CD4-positive, alpha-beta memory T cell (primary cell): ENCODE measurements around the gene RPS3. TPM values are rescaled to one million over a fixed set of nuclear protein-coding genes. Genes with fewer than 3 reads are reported as not detected.

Experiments
- CTCF ChIA-PET: fragments of 350-600 bp; sonication (Branson Sonifier 250); formaldehyde crosslinking; loops from one replicate; lab custom pipeline; 2021; ENCODE audit warnings: inconsistent platforms; ENCODE audit not compliant: partially characterized antibody; lab: Charles Lee
- POLR2A ChIA-PET: fragments of 350-600 bp; sonication (Branson Sonifier 250); formaldehyde crosslinking; loops from one replicate; lab custom pipeline; 2021; ENCODE audit not compliant: partially characterized antibody; lab: Charles Lee
- DNase-seq, 5 donors: peaks; one replicate each; pipeline versions ENCODE4 v3.0.0 to v3.0.0-alpha.2; 2020 to 2022; ENCODE audit warnings: mixed read lengths in 1 of 5
- H3K27ac ChIP-seq: one replicate; pipeline ENCODE4 v1.7.0; 2013; ENCODE audit warnings: low read depth, low read length
- H3K27me3 ChIP-seq: 2 replicates; pipeline ENCODE4 v1.7.0; 2013; ENCODE audit warnings: mild to moderate bottlenecking, low read length, moderate library complexity; ENCODE audit not compliant: insufficient read depth
- H3K36me3 ChIP-seq: 2 replicates; pipeline ENCODE4 v1.7.0; 2013; ENCODE audit warnings: mild to moderate bottlenecking, low read length, moderate library complexity; ENCODE audit not compliant: insufficient read depth
- H3K4me1 ChIP-seq: 2 replicates; pipeline ENCODE4 v1.7.0; 2013; ENCODE audit warnings: mild to moderate bottlenecking, low read length, moderate library complexity; ENCODE audit not compliant: insufficient read depth
- H3K4me3 ChIP-seq, 2 donors: one replicate each; pipeline ENCODE4 v1.7.0; 2013; ENCODE audit warnings: low read length in 2 of 2, mild to moderate bottlenecking in 1 of 2
- H3K9me3 ChIP-seq, 2 donors: one replicate each; pipeline ENCODE4 v1.7.0; 2013; ENCODE audit warnings: low read length in 2 of 2, control low read depth in 1 of 2; ENCODE audit not compliant: control insufficient read depth in 1 of 2
- H3K27ac Mint-ChIP-seq, 7 donors: one replicate each; pipeline ENCODE4 v1.8.0; 2020 to 2021; ENCODE audit warnings: mixed read lengths in 7 of 7, mild to moderate bottlenecking in 6 of 7, inconsistent platforms in 3 of 7, moderate library complexity in 3 of 7
- H3K27me3 Mint-ChIP-seq, 2 donors: one replicate each; pipeline ENCODE4 v1.8.0; 2020 to 2021; ENCODE audit warnings: mixed read lengths in 2 of 2
- H3K36me3 Mint-ChIP-seq, 2 donors: one replicate each; pipeline ENCODE4 v1.8.0; 2020 to 2021; ENCODE audit warnings: mixed read lengths in 2 of 2, inconsistent platforms in 1 of 2, mild to moderate bottlenecking in 1 of 2
- H3K4me1 Mint-ChIP-seq, 4 donors: one replicate each; pipeline ENCODE4 v1.8.0; 2020 to 2021; ENCODE audit warnings: mixed read lengths in 4 of 4, mild to moderate bottlenecking in 1 of 4
- H3K4me3 Mint-ChIP-seq, 8 donors: one replicate each; pipeline ENCODE4 v1.8.0; 2020 to 2021; ENCODE audit warnings: mixed read lengths in 8 of 8, mild to moderate bottlenecking in 7 of 8, moderate library complexity in 6 of 8, inconsistent platforms in 3 of 8
- H3K9me3 Mint-ChIP-seq, 8 donors: one replicate each; pipeline ENCODE4 v1.8.0; 2020 to 2021; ENCODE audit warnings: mixed read lengths in 8 of 8, mild to moderate bottlenecking in 5 of 8, inconsistent platforms in 3 of 8, moderate library complexity in 1 of 8
- intact Hi-C: fragments of 100-400 bp; cut with micrococcal nuclease; formaldehyde crosslinking; loops from one replicate; pipeline ENCODE4 v1.15.1; 2023
- polyA plus RNA-seq, 2 donors: library from polyadenylated mRNA; unstranded; fragments of 300-500 nt; fragmentation: Illumina TruSeq; gene quantifications; one replicate each; pipeline ENCODE4 v1.2.3, GENCODE V29; 2021
- total RNA-seq, 2 experiments: library from RNA; stranded (reverse); gene quantifications; one replicate each; pipeline ENCODE4 v1.2.3, GENCODE V29; 2021

Gene RPS3
- total RNA-seq (1,000 to 10,000 TPM; 4,846 to 5,053 TPM), polyA plus RNA-seq (1,000 to 10,000 TPM; 5,445 to 5,812 TPM)

GRCh38 chr11:75399344-75400145 is at the start of gene RPS3:
RPS3 (plus strand) TSS chr11:75399518; CDS start chr11:75399548, 30 bp downstream.
- intact Hi-C loops, result loop anchor here (1.0 kb wide), 4 partner anchors 11 to 450 kb away; partner anchors contain the start of genes SPCS2 and XRRA1
- peak within 1 kb of the TSS; percentile 71 to 93 for H3K4me3 ChIP-seq

GRCh38 chr11:75349521-75350116 is 49.7 kb upstream of the RPS3 start:
- H3K36me3 Mint-ChIP-seq, result peaks cover 0 to 12% of the 10 kb centered on the region in 2 donors
- ChIA-PET CTCF (interaction anchor here (1.6 to 6.6 kb wide), 5 partner anchors 9 to 70 kb away, joined by 4 to 43 read pairs (median 13); no protein-coding TSS in a partner anchor), POLR2A (interaction anchor here (1.6 to 5.0 kb wide), 4 partner anchors 10 to 74 kb away, joined by 5 to 113 read pairs (median 45); no protein-coding TSS in a partner anchor)
- peak overlapping the region; percentile 37 to 98 (median 92) for H3K27ac Mint-ChIP-seq
- peaks cover 72% of the 10 kb centered on the region for H3K4me1 ChIP-seq
- no peaks in the 10 kb centered on the region for H3K27me3 ChIP-seq
- H3K27ac ChIP-seq, result peak overlapping the region; percentile 75
- H3K9me3 Mint-ChIP-seq, result no peaks in the 10 kb centered on the region
- intact Hi-C loops, result loop anchor here (2.0 kb wide), 1 partner anchor 21 kb away; no protein-coding TSS in a partner anchor
- no peaks in the 10 kb centered on the region for H3K9me3 ChIP-seq
- peak overlapping the region in 6 of 8 donors; percentile 63 to 87 (median 76) for H3K4me3 Mint-ChIP-seq
- H3K4me3 ChIP-seq, result no peak overlapping the region
- peak in 1 of 5 donors; percentile 38 for DNase-seq
- peaks cover 46 to 90% (median 71%) of the 10 kb centered on the region in 4 donors for H3K4me1 Mint-ChIP-seq
- no peaks in the 10 kb centered on the region for H3K36me3 ChIP-seq
- no peaks in the 10 kb centered on the region for H3K27me3 Mint-ChIP-seq

More at GRCh38 chr11:75399344-75400145, at the start of gene RPS3:
- no peaks in the 10 kb centered on the region for H3K9me3 ChIP-seq
- H3K4me1 ChIP-seq, result peaks cover 38% of the 10 kb centered on the region
- CTCF ChIA-PET, result interaction anchor here (0.6 to 6.3 kb wide), 19 partner anchors 9 to 133 kb away, joined by 3 to 45 read pairs (median 6); partner anchors contain the start of gene GDPD5
- Mint-ChIP-seq H3K27me3 (peaks cover 0 to 1% of the 10 kb centered on the region in 2 donors), H3K9me3 (no peaks in the 10 kb centered on the region), H3K27ac (peak within 1 kb of the TSS; percentile 96 to 99 (median 98)), H3K4me3 (peak within 1 kb of the TSS; percentile 88 to 98 (median 96)), H3K36me3 (peaks cover 37 to 51% of the 10 kb centered on the region in 2 donors), H3K4me1 (peaks cover 31 to 55% (median 40%) of the 10 kb centered on the region in 4 donors)
- peaks cover 37% of the 10 kb centered on the region for H3K36me3 ChIP-seq
- H3K27ac ChIP-seq, result peak within 1 kb of the TSS; percentile 83
- H3K27me3 ChIP-seq, result no peaks in the 10 kb centered on the region
- peak; percentile 87 to 89 (median 88) for DNase-seq
- POLR2A ChIA-PET, result interaction anchor here (0.6 to 6.2 kb wide), 24 partner anchors 9 to 451 kb away, joined by 3 to 39 read pairs (median 4); partner anchors contain the start of genes ARRB1, GDPD5, NEU3 and SERPINH1

GRCh38 chr11:75350122-75350742 is 49.1 kb upstream of the RPS3 start:
- peak overlapping the region; percentile 75 for H3K27ac ChIP-seq
- no peak for DNase-seq
- no peaks in the 10 kb centered on the region for H3K36me3 ChIP-seq
- H3K4me3 ChIP-seq, result peak overlapping the region; percentile 24 to 46
- no peaks in the 10 kb centered on the region for H3K27me3 Mint-ChIP-seq
- H3K27me3 ChIP-seq, result no peaks in the 10 kb centered on the region
- H3K27ac Mint-ChIP-seq, result peak overlapping the region; percentile 87 to 98 (median 93)
- no peaks in the 10 kb centered on the region for H3K9me3 ChIP-seq
- H3K4me3 Mint-ChIP-seq, result peak overlapping the region; percentile 86 to 96 (median 90)
- intact Hi-C loops, result loop anchor here (2.0 kb wide), 1 partner anchor 21 kb away; no protein-coding TSS in a partner anchor
- no peaks in the 10 kb centered on the region for H3K9me3 Mint-ChIP-seq
- peaks cover 0 to 12% of the 10 kb centered on the region in 2 donors for H3K36me3 Mint-ChIP-seq
- ChIA-PET CTCF (interaction anchor here (1.8 to 6.6 kb wide), 4 partner anchors 10 to 70 kb away, joined by 6 to 43 read pairs (median 18); no protein-coding TSS in a partner anchor), POLR2A (interaction anchor here (1.2 to 5.0 kb wide), 6 partner anchors 10 to 75 kb away, joined by 4 to 113 read pairs (median 17); partner anchors contain the start of gene RPS3)
- peaks cover 66% of the 10 kb centered on the region for H3K4me1 ChIP-seq
- peaks cover 46 to 85% (median 66%) of the 10 kb centered on the region in 4 donors for H3K4me1 Mint-ChIP-seq

- CTCF ChIA-PET, result interaction anchor here (0.6 to 6.6 kb wide), 8 partner anchors 8 to 81 kb away, joined by 3 to 43 read pairs (median 4); no protein-coding TSS in a partner anchor
- no peaks in the 10 kb centered on the region for H3K27me3 Mint-ChIP-seq
- no peaks in the 10 kb centered on the region for H3K9me3 Mint-ChIP-seq
Observed at GRCh38 chr11:75350743-75351540, 48.4 kb upstream of the RPS3 start.

GRCh38 chr11:75351541-75351790 is 47.9 kb upstream of the RPS3 start, which contains the start of gene ARRB1:
ARRB1 (minus strand) TSS chr11:75351661; CDS start chr11:75351607, 54 bp downstream.
- DNase-seq, result no peak
- Mint-ChIP-seq H3K4me1 (peaks cover 40 to 75% (median 58%) of the 10 kb centered on the region in 4 donors), H3K9me3 (no peaks in the 10 kb centered on the region), H3K36me3 (peaks cover 0 to 12% of the 10 kb centered on the region in 2 donors), H3K27ac (peak within 1 kb of the TSS; percentile 87 to 98 (median 94)), H3K27me3 (no peaks in the 10 kb centered on the region), H3K4me3 (peak within 1 kb of the TSS; percentile 92 to 96 (median 94))
- Histone ChIP-seq H3K9me3 (no peaks in the 10 kb centered on the region), H3K4me1 (peaks cover 54% of the 10 kb centered on the region), H3K36me3 (no peaks in the 10 kb centered on the region), H3K27me3 (no peaks in the 10 kb centered on the region), H3K4me3 (peak within 1 kb of the TSS; percentile 77 to 83), H3K27ac (peak within 1 kb of the TSS; percentile 75)
- intact Hi-C loops, result loop anchor here (2.0 kb wide), 1 partner anchor 23 kb away; no protein-coding TSS in a partner anchor
- POLR2A ChIA-PET, result interaction anchor here (1.2 to 5.0 kb wide), 8 partner anchors 11 to 76 kb away, joined by 4 to 113 read pairs (median 8); partner anchors contain the start of gene RPS3
- CTCF ChIA-PET, result interaction anchor here (0.6 to 6.6 kb wide), 8 partner anchors 9 to 81 kb away, joined by 3 to 43 read pairs (median 4); no protein-coding TSS in a partner anchor

More at GRCh38 chr11:75350743-75351540, 48.4 kb upstream of the RPS3 start:
- POLR2A ChIA-PET, result interaction anchor here (1.2 to 5.0 kb wide), 7 partner anchors 11 to 76 kb away, joined by 4 to 113 read pairs (median 9); partner anchors contain the start of gene RPS3
- Histone ChIP-seq H3K4me3 (peak overlapping the region; percentile 24 to 46), H3K9me3 (no peaks in the 10 kb centered on the region), H3K27ac (peak overlapping the region; percentile 75), H3K27me3 (no peaks in the 10 kb centered on the region), H3K36me3 (no peaks in the 10 kb centered on the region), H3K4me1 (peaks cover 59% of the 10 kb centered on the region)
- Mint-ChIP-seq H3K36me3 (peaks cover 0 to 12% of the 10 kb centered on the region in 2 donors), H3K4me3 (peak overlapping the region; percentile 86 to 96 (median 90)), H3K27ac (peak overlapping the region; percentile 87 to 98 (median 93)), H3K4me1 (peaks cover 45 to 78% (median 62%) of the 10 kb centered on the region in 4 donors)
- intact Hi-C loops, result loop anchor here (2.0 kb wide), 1 partner anchor 22 kb away; no protein-coding TSS in a partner anchor
- peak; percentile 38 to 71 (median 52) for DNase-seq
